ENCODE data around the gene SIRT2.

Gene SIRT2

DNA sequence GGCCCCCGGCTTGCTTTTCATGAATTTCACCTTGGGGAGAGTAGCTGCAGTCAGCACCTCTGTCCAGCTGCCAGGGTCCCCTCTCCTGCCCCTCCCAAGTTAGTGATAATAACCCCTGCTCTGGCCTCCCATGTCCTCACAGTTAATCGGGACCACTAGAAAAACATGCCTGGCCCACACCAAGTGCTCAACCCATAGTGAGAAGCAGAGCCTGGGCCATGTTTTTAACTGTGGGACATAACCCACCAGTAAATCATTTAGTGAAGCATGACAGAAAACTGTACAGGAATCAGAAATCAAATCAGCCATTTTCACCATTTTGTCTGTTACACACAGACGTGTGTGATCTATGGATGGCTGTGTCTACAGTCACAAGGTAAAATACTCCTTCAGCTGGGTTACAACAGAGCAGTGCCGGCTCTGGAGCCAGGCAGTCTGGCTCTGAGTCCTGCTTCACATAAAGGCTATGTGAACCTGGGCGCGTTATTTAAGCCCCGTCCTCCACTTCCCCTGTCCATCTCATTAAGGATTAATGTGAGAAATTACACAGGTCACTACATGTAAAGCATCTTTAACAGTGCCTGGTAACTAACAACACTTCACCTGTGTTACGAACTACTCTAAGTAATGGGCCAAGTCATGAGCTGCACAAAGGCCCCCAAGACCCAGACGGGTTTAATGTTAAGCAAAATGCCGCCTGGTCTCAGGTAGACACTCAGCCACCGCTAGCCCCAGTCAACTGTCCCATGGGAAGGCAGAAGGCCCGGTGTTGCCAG is 60.2 kb downstream of the SIRT2 start:
- H3K27ac ChIP-seq (ENCODE audit: low read depth in 2 of 2, low read length in 2 of 2), result no peak overlapping the region
- peaks cover 4 to 6% of the 10 kb centered on the region in 2 donors for H3K4me1 ChIP-seq (ENCODE audit: control insufficient read depth in 2 of 2, insufficient read depth in 2 of 2, low read length in 2 of 2)
- H3K27me3 ChIP-seq (ENCODE audit: control insufficient read depth in 2 of 2, insufficient read depth in 2 of 2, low read length in 2 of 2), result no peaks in the 10 kb centered on the region
- H3K4me3 ChIP-seq (ENCODE audit: low read length in 2 of 2), result no peak overlapping the region
- H3K9me3 ChIP-seq (ENCODE audit: control insufficient read depth in 2 of 2, low read length in 2 of 2), result no peaks in the 10 kb centered on the region
- H3K36me3 ChIP-seq (ENCODE audit: control insufficient read depth in 2 of 2, insufficient read depth in 2 of 2, low read length in 2 of 2), result peaks cover 82 to 86% of the 10 kb centered on the region in 2 donors
- H3K9ac ChIP-seq (ENCODE audit: low read depth in 1 of 2, low read length in 2 of 2), result no peak overlapping the region

DNA sequence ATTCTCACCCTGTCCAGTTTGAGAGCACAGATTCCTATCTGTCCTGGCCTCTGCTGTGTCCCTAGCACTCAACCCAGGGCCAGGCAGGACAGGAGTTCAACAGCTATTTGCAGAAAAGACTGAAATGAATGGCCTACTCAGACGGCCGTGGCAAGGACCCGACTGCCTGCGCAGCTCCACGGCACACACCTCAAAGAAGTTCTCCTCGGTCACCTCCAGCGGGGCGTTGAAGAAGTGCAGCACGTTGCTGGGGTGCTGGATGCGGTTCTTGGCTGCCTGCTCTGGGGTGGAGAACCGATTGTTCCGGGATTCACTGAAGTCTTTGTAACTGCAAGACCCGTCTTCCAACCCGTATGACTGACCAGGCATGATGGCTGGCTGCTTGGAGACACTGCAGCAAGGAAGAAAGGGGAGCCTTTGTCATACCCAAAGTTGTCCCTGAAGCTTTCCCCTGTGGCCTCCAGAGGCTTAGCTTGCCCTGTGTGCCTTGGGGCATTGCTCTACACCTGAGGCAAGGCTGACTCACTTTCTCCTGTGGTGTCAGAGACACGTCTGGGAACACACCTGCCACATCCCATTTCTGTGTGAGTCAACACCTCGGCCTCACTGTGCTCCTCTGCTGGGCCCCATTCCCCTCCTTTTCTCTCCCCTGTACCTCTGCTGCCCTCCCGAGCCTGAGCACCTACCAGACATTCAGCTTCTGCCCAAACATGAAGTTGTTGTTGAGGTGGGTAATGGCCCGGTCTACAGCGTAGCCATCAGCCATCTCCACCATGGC is 61.0 kb downstream of the SIRT2 start:
- no peaks in the 10 kb centered on the region for H3K27me3 ChIP-seq (ENCODE audit: control insufficient read depth in 2 of 2, insufficient read depth in 2 of 2, low read length in 2 of 2)
- no peaks in the 10 kb centered on the region for H3K9me3 ChIP-seq (ENCODE audit: control insufficient read depth in 2 of 2, low read length in 2 of 2)
- no peak overlapping the region for H3K9ac ChIP-seq (ENCODE audit: low read depth in 1 of 2, low read length in 2 of 2)
- H3K27ac ChIP-seq (ENCODE audit: low read depth in 2 of 2, low read length in 2 of 2), result no peak overlapping the region
- peaks cover 4% of the 10 kb centered on the region in 2 donors for H3K4me1 ChIP-seq (ENCODE audit: control insufficient read depth in 2 of 2, insufficient read depth in 2 of 2, low read length in 2 of 2)
- peaks cover 74 to 78% of the 10 kb centered on the region in 2 donors for H3K36me3 ChIP-seq (ENCODE audit: control insufficient read depth in 2 of 2, insufficient read depth in 2 of 2, low read length in 2 of 2)
- no peak overlapping the region for H3K4me3 ChIP-seq (ENCODE audit: low read length in 2 of 2)

GRCh38 chr19:38837656-38838121 is 61.7 kb downstream of the SIRT2 start:
- Histone ChIP-seq H3K9me3 (ENCODE audit: control insufficient read depth in 2 of 2, low read length in 2 of 2) (no peaks in the 10 kb centered on the region), H3K27ac (ENCODE audit: low read depth in 2 of 2, low read length in 2 of 2) (no peak overlapping the region), H3K9ac (ENCODE audit: low read depth in 1 of 2, low read length in 2 of 2) (no peak overlapping the region), H3K27me3 (ENCODE audit: control insufficient read depth in 2 of 2, insufficient read depth in 2 of 2, low read length in 2 of 2) (no peaks in the 10 kb centered on the region), H3K36me3 (ENCODE audit: control insufficient read depth in 2 of 2, insufficient read depth in 2 of 2, low read length in 2 of 2) (peaks cover 67 to 71% of the 10 kb centered on the region in 2 donors), H3K4me1 (ENCODE audit: control insufficient read depth in 2 of 2, insufficient read depth in 2 of 2, low read length in 2 of 2) (peaks cover 2 to 4% of the 10 kb centered on the region in 2 donors), H3K4me3 (ENCODE audit: low read length in 2 of 2) (no peak overlapping the region)

DNA sequence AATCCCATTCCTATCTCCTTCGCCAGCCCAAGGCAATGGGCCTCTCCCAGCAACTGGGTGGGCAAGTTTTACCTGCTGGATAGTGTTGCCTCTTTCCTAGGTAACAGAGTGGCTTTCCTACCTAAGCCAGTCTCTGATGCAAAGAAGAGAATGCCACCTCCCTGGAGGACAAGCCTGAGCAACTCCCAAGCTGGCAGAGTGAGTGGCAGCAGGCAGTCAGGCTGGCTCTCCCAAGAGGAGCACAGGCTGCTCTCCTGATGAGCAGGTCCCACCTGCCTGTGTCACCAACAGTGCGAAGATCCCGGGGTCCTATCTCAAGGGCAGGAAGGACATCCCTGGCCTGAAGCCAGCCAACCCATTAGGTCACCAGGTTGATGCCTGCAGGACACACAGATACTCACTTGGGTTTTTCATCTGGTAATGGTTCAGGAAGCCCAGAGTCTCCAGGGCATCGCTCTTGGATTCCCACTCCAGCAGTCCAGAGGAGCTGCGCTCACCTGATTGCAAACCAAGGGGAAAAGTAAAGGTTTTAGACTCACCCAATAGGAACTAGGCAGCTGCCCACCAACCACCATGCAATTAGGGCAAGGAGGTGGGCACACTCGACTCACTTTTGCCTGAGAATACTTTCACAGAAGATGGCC is 62.3 kb downstream of the SIRT2 start:
- no peak overlapping the region for H3K27ac ChIP-seq (ENCODE audit: low read depth in 2 of 2, low read length in 2 of 2)
- H3K27me3 ChIP-seq (ENCODE audit: control insufficient read depth in 2 of 2, insufficient read depth in 2 of 2, low read length in 2 of 2), result no peaks in the 10 kb centered on the region
- H3K4me3 ChIP-seq (ENCODE audit: low read length in 2 of 2), result no peak overlapping the region
- H3K9me3 ChIP-seq (ENCODE audit: control insufficient read depth in 2 of 2, low read length in 2 of 2), result no peaks in the 10 kb centered on the region
- peaks cover 6 to 8% of the 10 kb centered on the region in 2 donors for H3K4me1 ChIP-seq (ENCODE audit: control insufficient read depth in 2 of 2, insufficient read depth in 2 of 2, low read length in 2 of 2)
- H3K9ac ChIP-seq (ENCODE audit: low read depth in 1 of 2, low read length in 2 of 2), result no peak overlapping the region
- H3K36me3 ChIP-seq (ENCODE audit: control insufficient read depth in 2 of 2, insufficient read depth in 2 of 2, low read length in 2 of 2), result peaks cover 62 to 65% of the 10 kb centered on the region in 2 donors

DNA sequence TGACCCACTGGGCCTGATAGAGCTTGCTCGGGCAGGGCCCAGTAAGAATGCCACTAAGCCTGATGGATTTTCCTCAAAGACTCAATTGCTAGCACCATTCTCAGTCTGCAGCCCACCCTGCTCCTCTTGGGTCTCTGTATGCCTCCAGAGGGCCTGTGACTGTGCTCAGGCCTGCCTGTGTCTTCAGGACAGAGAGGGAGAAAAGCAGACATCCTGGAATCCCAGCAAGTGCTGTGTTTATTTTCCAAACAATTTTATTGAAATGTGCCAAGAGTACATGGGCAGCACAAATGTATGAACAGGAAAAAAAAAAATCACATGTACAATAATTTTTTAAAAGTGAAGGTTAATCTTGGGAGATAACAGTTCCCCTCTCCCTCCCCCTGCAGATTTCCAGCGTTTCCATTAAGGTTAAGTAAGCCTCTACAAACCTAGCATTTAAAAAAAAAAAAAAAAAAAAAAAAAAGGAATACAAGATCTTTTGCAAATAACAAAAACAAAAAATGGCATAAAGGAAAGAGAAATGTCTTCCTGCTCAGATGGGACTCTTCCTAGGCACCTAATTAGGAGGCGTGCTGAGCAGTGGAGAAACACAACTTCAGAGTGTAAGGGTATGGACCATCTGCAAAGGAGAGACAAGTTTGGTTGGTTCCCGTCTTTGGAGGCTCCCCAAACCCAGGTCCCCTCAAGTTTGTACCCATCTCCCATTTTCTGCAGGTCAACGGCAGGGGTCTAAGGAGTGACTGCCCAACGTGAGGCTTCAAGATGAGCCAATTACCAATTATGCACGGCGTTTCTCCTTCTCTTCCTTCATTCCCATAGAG is 63.0 kb downstream of the SIRT2 start:
- Histone ChIP-seq H3K9me3 (ENCODE audit: control insufficient read depth in 2 of 2, low read length in 2 of 2) (no peaks in the 10 kb centered on the region), H3K27ac (ENCODE audit: low read depth in 2 of 2, low read length in 2 of 2) (no peak overlapping the region), H3K27me3 (ENCODE audit: control insufficient read depth in 2 of 2, insufficient read depth in 2 of 2, low read length in 2 of 2) (no peaks in the 10 kb centered on the region), H3K4me1 (ENCODE audit: control insufficient read depth in 2 of 2, insufficient read depth in 2 of 2, low read length in 2 of 2) (peaks cover 7 to 9% of the 10 kb centered on the region in 2 donors), H3K4me3 (ENCODE audit: low read length in 2 of 2) (no peak overlapping the region), H3K36me3 (ENCODE audit: control insufficient read depth in 2 of 2, insufficient read depth in 2 of 2, low read length in 2 of 2) (peaks cover 55 to 58% of the 10 kb centered on the region in 2 donors), H3K9ac (ENCODE audit: low read depth in 1 of 2, low read length in 2 of 2) (no peak overlapping the region)

- Histone ChIP-seq H3K27ac (ENCODE audit: low read depth in 2 of 2, low read length in 2 of 2) (no peak overlapping the region), H3K36me3 (ENCODE audit: control insufficient read depth in 2 of 2, insufficient read depth in 2 of 2, low read length in 2 of 2) (peaks cover 42 to 50% of the 10 kb centered on the region in 2 donors)
Measured at GRCh38 chr19:38834590-38834989, 64.8 kb downstream of the SIRT2 start.

GRCh38 chr19:38834104-38834490 is 65.3 kb downstream of the SIRT2 start:
- H3K27ac ChIP-seq (ENCODE audit: low read depth in 2 of 2, low read length in 2 of 2), result peak overlapping the region; percentile 17 to 37
- no peak overlapping the region for H3K4me3 ChIP-seq (ENCODE audit: low read length in 2 of 2)
- no peaks in the 10 kb centered on the region for H3K27me3 ChIP-seq (ENCODE audit: control insufficient read depth in 2 of 2, insufficient read depth in 2 of 2, low read length in 2 of 2)
- no peak overlapping the region for H3K9ac ChIP-seq (ENCODE audit: low read depth in 1 of 2, low read length in 2 of 2)
- H3K36me3 ChIP-seq (ENCODE audit: control insufficient read depth in 2 of 2, insufficient read depth in 2 of 2, low read length in 2 of 2), result peaks cover 37 to 46% of the 10 kb centered on the region in 2 donors
- H3K4me1 ChIP-seq (ENCODE audit: control insufficient read depth in 2 of 2, insufficient read depth in 2 of 2, low read length in 2 of 2), result peaks cover 17 to 18% of the 10 kb centered on the region in 2 donors
- no peaks in the 10 kb centered on the region for H3K9me3 ChIP-seq (ENCODE audit: control insufficient read depth in 2 of 2, low read length in 2 of 2)

More at GRCh38 chr19:38834590-38834989, 64.8 kb downstream of the SIRT2 start:
- H3K4me3 ChIP-seq (ENCODE audit: low read length in 2 of 2), result no peak overlapping the region
- H3K27me3 ChIP-seq (ENCODE audit: control insufficient read depth in 2 of 2, insufficient read depth in 2 of 2, low read length in 2 of 2), result no peaks in the 10 kb centered on the region
- H3K4me1 ChIP-seq (ENCODE audit: control insufficient read depth in 2 of 2, insufficient read depth in 2 of 2, low read length in 2 of 2), result peaks cover 17 to 18% of the 10 kb centered on the region in 2 donors
- H3K9me3 ChIP-seq (ENCODE audit: control insufficient read depth in 2 of 2, low read length in 2 of 2), result no peaks in the 10 kb centered on the region
- no peak overlapping the region for H3K9ac ChIP-seq (ENCODE audit: low read depth in 1 of 2, low read length in 2 of 2)

DNA sequence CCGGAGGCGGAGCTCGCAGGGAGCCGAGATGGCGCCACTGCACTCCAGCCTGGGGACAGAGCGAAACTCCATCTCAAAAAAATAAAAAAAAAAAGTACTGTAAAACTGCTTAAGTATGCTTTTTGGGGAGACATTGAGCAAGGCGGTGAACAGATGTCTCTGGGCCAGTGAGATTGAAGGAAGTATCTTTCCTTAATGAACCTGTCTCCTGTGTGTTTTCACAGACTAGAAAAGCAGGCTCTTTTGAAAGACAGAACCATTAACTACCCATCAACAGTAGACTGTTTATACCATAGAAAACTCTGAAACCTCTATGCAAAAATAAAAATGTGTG is 66.4 kb downstream of the SIRT2 start:
- peak overlapping the region in 1 of 2 donors; percentile 33 for H3K9ac ChIP-seq (ENCODE audit: low read depth in 1 of 2, low read length in 2 of 2)
- peak overlapping the region in 1 of 2 donors; percentile 95 for H3K27ac ChIP-seq (ENCODE audit: low read depth in 2 of 2, low read length in 2 of 2)
- no peak overlapping the region for H3K4me3 ChIP-seq (ENCODE audit: low read length in 2 of 2)
- H3K4me1 ChIP-seq (ENCODE audit: control insufficient read depth in 2 of 2, insufficient read depth in 2 of 2, low read length in 2 of 2), result peaks cover 17% of the 10 kb centered on the region in 2 donors
- H3K36me3 ChIP-seq (ENCODE audit: control insufficient read depth in 2 of 2, insufficient read depth in 2 of 2, low read length in 2 of 2), result peaks cover 27 to 41% of the 10 kb centered on the region in 2 donors
- H3K9me3 ChIP-seq (ENCODE audit: control insufficient read depth in 2 of 2, low read length in 2 of 2), result no peaks in the 10 kb centered on the region
- H3K27me3 ChIP-seq (ENCODE audit: control insufficient read depth in 2 of 2, insufficient read depth in 2 of 2, low read length in 2 of 2), result no peaks in the 10 kb centered on the region

DNA sequence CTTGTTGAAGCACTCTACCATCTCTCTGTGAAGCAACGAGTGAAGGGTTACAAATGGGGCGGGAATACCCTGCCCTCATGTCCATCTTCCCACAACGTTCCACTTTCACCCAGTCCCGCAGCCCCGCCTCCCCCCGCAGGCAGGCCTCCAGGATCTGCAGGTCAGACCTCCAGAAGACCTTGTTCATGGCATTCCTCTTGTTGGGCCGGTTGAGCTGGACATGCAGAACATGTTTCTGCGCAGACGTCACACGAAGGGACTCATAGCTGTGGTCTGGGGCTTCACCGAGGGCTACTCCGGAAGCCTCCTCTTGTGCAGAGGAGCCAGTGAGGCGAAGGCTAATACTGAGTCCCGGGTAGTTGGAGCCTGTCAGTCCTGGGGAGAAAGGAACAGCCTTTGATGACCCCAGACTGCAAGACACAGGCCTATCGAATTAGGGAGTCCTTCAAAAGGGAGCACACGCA is 68.2 kb downstream of the SIRT2 start:
- Histone ChIP-seq H3K36me3 (ENCODE audit: control insufficient read depth in 2 of 2, insufficient read depth in 2 of 2, low read length in 2 of 2) (peaks cover 17 to 35% of the 10 kb centered on the region in 2 donors), H3K9me3 (ENCODE audit: control insufficient read depth in 2 of 2, low read length in 2 of 2) (no peaks in the 10 kb centered on the region), H3K4me1 (ENCODE audit: control insufficient read depth in 2 of 2, insufficient read depth in 2 of 2, low read length in 2 of 2) (peaks cover 16 to 21% of the 10 kb centered on the region in 2 donors), H3K27me3 (ENCODE audit: control insufficient read depth in 2 of 2, insufficient read depth in 2 of 2, low read length in 2 of 2) (no peaks in the 10 kb centered on the region), H3K4me3 (ENCODE audit: low read length in 2 of 2) (peak overlapping the region; percentile 94 to 97), H3K9ac (ENCODE audit: low read depth in 1 of 2, low read length in 2 of 2) (peak overlapping the region; percentile 93 to 98), H3K27ac (ENCODE audit: low read depth in 2 of 2, low read length in 2 of 2) (peak overlapping the region; percentile 91 to 95)
